GM13977 (cell line): Measurements from ENCODE around the gene CACNA2D1.

Source experiments
- DNase-seq: peaks from one replicate; pipeline ENCODE4 v3.0.0; 2012; ENCODE audit warnings: low spot score
- in situ Hi-C: fragments of 300-500 bp; cut with MboI; formaldehyde crosslinking; loops from one replicate; pipeline ENCODE4 v1.12.0; 2022; ENCODE audit warnings: low sequenced_read_pairs, low pct_unique_long_range_greater_than_20kb, mixed read lengths, inconsistent platforms; ENCODE audit not compliant: unreplicated experiment
- TF ChIP-seq, protein P1 (sequence below): IDR thresholded peaks from 2 replicates; pipeline ENCODE4 v1.5.1; 2012; ENCODE audit warnings: mild to moderate bottlenecking, control low read depth; ENCODE audit not compliant: insufficient read depth; ENCODE audit errors: extremely low read depth, missing control alignments

The CACNA2D1 gene

DNA sequence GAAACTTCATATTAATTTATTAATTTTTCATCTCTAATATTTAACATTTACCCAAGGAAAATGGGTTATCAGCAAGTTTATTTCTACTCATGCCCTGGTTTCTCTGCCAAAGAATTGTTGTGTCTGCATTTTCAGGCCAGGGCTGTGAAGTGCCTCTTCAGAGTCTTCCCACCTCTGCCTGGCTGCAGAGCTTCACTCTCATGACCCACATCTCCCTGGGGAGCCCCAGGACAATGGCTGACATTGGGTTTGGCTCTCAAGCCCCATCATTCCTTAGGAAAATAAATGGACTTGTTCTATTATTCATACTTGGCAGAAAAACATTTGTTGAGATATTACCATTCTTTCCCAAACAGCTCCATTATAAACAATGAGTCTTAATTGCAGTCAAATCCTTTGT is 30.3 kb downstream of the CACNA2D1 start:
- DNase-seq: no peak
- in situ Hi-C loops: no loop called here
- TF ChIP-seq, protein P1, sequence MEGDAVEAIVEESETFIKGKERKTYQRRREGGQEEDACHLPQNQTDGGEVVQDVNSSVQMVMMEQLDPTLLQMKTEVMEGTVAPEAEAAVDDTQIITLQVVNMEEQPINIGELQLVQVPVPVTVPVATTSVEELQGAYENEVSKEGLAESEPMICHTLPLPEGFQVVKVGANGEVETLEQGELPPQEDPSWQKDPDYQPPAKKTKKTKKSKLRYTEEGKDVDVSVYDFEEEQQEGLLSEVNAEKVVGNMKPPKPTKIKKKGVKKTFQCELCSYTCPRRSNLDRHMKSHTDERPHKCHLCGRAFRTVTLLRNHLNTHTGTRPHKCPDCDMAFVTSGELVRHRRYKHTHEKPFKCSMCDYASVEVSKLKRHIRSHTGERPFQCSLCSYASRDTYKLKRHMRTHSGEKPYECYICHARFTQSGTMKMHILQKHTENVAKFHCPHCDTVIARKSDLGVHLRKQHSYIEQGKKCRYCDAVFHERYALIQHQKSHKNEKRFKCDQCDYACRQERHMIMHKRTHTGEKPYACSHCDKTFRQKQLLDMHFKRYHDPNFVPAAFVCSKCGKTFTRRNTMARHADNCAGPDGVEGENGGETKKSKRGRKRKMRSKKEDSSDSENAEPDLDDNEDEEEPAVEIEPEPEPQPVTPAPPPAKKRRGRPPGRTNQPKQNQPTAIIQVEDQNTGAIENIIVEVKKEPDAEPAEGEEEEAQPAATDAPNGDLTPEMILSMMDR: no peak

DNA sequence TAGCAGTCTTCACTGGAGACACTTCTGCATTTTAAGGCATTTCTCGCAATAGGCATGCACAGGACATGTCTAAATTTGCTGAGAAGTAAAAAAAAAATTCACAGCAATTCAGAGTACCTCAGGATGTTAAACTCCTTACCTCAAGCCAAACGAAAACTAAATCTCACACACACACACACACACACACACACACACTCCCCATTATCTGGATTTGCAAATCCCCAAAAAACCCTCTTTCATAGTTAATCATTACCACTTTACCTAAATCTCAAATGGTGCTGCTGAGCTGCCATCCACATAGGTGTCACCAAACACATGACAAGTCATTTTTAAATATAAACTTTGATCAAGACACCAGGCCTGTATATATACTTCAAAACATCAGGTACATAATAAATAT is 31.8 kb downstream of the CACNA2D1 start:
- TF ChIP-seq, protein P1: no peak
- in situ Hi-C loops: no loop called here
- no peak for DNase-seq

DNA sequence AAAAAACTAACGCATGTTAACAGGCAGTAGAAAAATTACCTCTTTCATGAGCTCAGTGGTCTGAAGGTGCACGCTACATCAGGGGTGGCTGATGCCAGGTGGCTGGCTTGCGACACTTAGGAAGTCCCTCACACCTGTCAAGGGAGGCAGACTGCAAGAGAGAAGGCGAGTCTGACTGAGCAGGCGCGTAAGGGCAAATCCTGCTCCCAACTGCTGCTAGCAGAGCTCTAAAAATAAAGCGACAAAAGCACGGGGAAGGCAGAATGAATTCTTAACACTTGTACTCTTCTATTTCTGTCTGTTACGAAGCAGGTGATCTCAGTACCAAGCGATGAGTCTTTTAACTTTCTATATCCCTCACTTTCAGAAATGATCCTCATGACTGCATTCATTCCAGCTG is 33.1 kb downstream of the CACNA2D1 start:
- TF ChIP-seq, protein P1: no peak
- in situ Hi-C loops: no loop called here
- DNase-seq: no peak

DNA sequence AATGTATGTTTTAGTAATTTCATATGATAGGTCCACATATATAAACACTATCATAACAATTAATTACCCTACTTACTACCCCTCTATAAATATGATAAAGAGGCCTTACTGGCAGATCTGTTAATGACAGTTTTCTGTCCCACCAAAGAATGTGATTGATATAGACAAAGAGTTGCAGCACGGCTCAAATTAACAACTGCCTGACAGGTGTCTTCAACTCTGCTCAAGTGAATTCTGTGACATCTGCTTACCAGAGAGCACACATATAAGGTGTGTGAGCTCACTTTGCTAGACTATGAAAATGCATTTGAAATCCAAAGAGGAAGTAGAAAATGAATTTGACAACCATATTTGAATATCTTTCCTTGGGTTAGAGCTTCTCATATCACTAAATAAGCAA is 36.6 kb downstream of the CACNA2D1 start:
- DNase-seq: no peak
- in situ Hi-C loops: no loop called here
- TF ChIP-seq, protein P1: no peak

DNA sequence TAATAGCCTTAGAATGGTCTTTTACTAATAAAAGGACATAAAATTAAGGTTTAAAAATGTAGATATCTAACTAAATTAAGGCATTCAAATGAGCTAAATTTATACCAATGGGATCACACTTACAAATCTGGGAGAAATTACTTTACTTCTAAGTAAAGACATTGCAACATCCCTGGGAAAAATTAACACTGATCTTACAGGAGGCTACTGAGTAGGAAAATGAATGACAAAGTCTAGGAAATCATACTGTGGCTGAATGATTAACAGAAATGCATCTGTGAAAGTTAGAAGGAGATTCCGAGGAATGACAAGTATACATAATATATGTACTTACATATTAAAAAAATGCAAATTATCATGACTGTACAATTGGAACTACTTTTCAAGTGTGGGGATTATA is 38.3 kb downstream of the CACNA2D1 start:
- in situ Hi-C loops: no loop called here
- TF ChIP-seq, protein P1: no peak

DNA sequence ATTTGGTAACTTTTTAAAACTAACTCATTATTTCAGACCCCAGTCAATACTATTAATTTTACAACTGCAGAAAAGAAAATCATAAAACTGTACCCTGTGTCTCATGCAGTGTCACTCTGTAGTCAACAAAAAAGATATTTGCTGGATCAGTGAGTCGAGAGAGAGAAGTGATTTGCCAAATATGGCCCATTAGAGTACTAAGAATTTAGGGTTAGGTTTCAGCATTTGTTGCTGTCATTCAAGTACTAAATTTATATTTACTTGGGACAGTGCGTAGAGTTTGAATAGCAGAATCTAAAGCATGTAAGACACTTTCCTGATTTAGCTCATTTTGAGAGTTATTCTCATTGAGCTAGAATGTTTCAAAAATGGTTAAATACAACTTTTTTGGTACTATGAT is 38.9 kb downstream of the CACNA2D1 start:
- TF ChIP-seq, protein P1: no peak
- DNase-seq: no peak
- in situ Hi-C loops: no loop called here

More for the DNA sequence above, 38.3 kb downstream of the CACNA2D1 start:
- DNase-seq: no peak

DNA sequence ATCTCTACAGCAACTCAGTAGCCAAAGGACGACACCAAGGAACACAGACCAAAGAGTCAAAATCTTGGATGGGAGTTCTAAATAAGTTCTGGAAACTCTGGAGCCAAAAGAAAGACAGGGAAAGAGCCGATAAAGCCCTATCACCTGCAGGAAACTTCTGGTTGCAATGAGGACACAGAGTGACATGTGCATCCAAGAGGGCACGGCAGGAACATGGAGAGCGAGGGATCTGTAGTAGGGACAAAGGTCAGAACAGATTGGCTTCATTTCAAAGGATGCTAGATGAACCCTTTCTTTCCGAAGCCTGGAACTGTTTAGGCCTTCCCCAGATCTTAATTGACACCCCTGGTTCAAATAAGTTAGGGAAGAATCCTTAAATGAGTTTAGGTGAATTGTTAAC is 39.5 kb downstream of the CACNA2D1 start:
- in situ Hi-C loops: no loop called here
- TF ChIP-seq, protein P1: no peak
- no peak for DNase-seq
